ENCODE measurements around the gene IQCF2. TPM values are rescaled to one million over a fixed set of nuclear protein-coding genes. Genes with fewer than 3 reads are reported as not detected.

The IQCF2 gene
- total and polyA plus RNA-seq, 2 of the 13 experiments (the other 11 are each of a cell fraction or from before 2014, with no cell fraction given): not detected

DNA sequence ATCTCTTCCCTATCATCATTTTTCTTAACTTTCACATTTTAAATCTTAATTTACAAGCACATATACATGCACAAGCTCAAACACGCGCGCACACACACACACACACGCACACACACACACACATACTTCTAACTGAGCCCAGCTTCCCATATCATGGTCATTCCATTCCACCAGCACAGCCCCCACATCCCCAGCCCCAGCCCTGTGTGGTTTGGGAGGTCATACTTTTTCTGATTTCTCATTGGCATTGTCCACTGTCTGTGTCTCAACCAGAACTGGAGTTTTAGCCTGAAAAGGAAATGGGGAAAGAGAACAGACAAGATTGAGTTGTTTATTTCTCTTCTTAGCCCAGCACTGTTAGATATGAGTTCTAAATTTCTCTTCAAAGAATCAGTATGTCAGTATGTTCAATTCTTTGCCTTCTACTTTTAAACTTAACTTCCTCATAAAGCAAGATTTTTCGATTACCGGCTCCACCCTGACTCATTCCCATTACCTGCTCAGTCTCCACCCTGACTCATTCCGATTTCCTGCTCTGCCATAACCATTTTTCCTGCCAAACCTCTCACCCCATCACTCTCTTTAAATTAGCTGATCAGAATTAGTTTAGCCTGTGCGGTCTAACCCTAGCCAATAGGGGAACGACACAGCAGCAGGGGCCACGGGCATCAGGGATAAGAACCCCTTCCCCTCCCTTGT is 35.3 kb downstream of the IQCF2 start:
- intact Hi-C loops (cut with micrococcal nuclease; ENCODE audit: unreplicated experiment): no loop called here
- no peak overlapping the region for H2AFZ ChIP-seq (ENCODE audit: low read length)
- ATAC-seq: no peak
- H3K79me2 ChIP-seq (ENCODE audit: insufficient read depth, low read length): no peaks in the 10 kb centered on the region
- H3K36me3 ChIP-seq (replicated peaks in 1 of 2; ENCODE audit: control insufficient read depth in 1 of 2, insufficient read depth in 2 of 2, low read length in 2 of 2): no peaks in the 10 kb centered on the region
- in situ Hi-C loops (cut with HindIII; ENCODE audit: extremely low pct_ligation_motif_present, low pct_unique_long_range_greater_than_20kb): no loop called here
- no peaks in the 10 kb centered on the region for H3K9me3 ChIP-seq (ENCODE audit: low read length)
- 40% methylated on average over 10 of the region's 10 CpGs for WGBS (ENCODE audit: low lambda C conversion rate)
- no peak overlapping the region for H3K27ac ChIP-seq (ENCODE audit: extremely low read length, insufficient read depth, low read length)
- no peak for FAIRE-seq
- no peak overlapping the region for H3K4me2 ChIP-seq (ENCODE audit: low read depth, low read length)
- peaks cover 0 to 22% of the 10 kb centered on the region in 2 experiments; a peak in 2 of 5 replicates for H3K27me3 ChIP-seq (ENCODE audit: control insufficient read depth in 1 of 2, insufficient read depth in 2 of 2, low read length in 2 of 2)
- no peak for DNase-seq (ENCODE audit: low spot score)
- no peaks in the 10 kb centered on the region for H3K4me1 ChIP-seq (ENCODE audit: insufficient read depth, low read length)
- H4K20me1 ChIP-seq (ENCODE audit: insufficient read depth, low read length): no peaks in the 10 kb centered on the region
- H3K9ac ChIP-seq (ENCODE audit: insufficient read depth, low read depth, low read length): no peak overlapping the region
- POLR2A ChIA-PET: no interaction called here
- BruUV-seq (replicated peaks): no TSS peak
- no peak overlapping the region for H3K4me3 ChIP-seq (replicated peaks in 1 of 3; ENCODE audit: insufficient read depth in 1 of 3, low read depth in 2 of 3, low read length in 3 of 3)
- TF ChIP-seq, protein P1, sequence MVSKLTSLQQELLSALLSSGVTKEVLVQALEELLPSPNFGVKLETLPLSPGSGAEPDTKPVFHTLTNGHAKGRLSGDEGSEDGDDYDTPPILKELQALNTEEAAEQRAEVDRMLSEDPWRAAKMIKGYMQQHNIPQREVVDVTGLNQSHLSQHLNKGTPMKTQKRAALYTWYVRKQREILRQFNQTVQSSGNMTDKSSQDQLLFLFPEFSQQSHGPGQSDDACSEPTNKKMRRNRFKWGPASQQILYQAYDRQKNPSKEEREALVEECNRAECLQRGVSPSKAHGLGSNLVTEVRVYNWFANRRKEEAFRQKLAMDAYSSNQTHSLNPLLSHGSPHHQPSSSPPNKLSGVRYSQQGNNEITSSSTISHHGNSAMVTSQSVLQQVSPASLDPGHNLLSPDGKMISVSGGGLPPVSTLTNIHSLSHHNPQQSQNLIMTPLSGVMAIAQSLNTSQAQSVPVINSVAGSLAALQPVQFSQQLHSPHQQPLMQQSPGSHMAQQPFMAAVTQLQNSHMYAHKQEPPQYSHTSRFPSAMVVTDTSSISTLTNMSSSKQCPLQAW (CRISPR knock-in tag; IDR thresholded peaks at IDR 0.05): no peak
- TF ChIP-seq, protein P2, sequence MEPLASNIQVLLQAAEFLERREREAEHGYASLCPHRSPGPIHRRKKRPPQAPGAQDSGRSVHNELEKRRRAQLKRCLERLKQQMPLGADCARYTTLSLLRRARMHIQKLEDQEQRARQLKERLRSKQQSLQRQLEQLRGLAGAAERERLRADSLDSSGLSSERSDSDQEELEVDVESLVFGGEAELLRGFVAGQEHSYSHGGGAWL (CRISPR knock-in tag; IDR thresholded peaks at IDR 0.05): no peak
- TF ChIP-seq UBTF (CRISPR knock-in tag; IDR thresholded peaks at IDR 0.05): no peak
- no peak for TF ChIP-seq ZNF570 (CRISPR knock-in tag; IDR thresholded peaks at IDR 0.05; ENCODE audit: borderline replicate concordance)
- TF ChIP-seq CEBPG (CRISPR knock-in tag; IDR thresholded peaks at IDR 0.05): no peak
- TF ChIP-seq ARHGAP35 (CRISPR knock-in tag; IDR thresholded peaks at IDR 0.05; ENCODE audit: borderline replicate concordance): no peak
- no peak for TF ChIP-seq ZFYVE20 (CRISPR knock-in tag; IDR thresholded peaks at IDR 0.05; ENCODE audit: borderline replicate concordance, low read depth)
- no peak for TF ChIP-seq ZNF747 (CRISPR knock-in tag; IDR thresholded peaks at IDR 0.05; ENCODE audit: borderline replicate concordance)
- no peak for TF ChIP-seq ZNF253 (CRISPR knock-in tag; IDR thresholded peaks at IDR 0.05; ENCODE audit: borderline replicate concordance)
- no peak for TF ChIP-seq U2AF1 (optimal IDR thresholded peaks at IDR 0.05; ENCODE audit: low read depth, low read length)
- CTCF ChIA-PET (ENCODE audit: low intra/inter-chr PET ratio, low total read pairs): no interaction called here

All from HepG2 (cell line).